HCT116 (cell line): ENCODE data around the gene COL16A1. TPM values are rescaled to one million over a fixed set of nuclear protein-coding genes. Genes with fewer than 3 reads are reported as not detected.

Experiments used
- ATAC-seq: fragments of 200-7000 bp; cut with Tn5 transposase; 2 replicates; pipeline ENCODE4 v1.9.1; 2020; ENCODE audit warnings: mild to moderate bottlenecking, moderate library complexity
- BruUV-seq: library from RNA; stranded (reverse); fragments of 400-500 nt; replicated peaks from 2 replicates; lab custom pipeline; 2021; lab: Mats Ljungman, UMichigan
- CTCF ChIA-PET: fragments of 300-600 bp; sonication (Branson Sonifier 250); formaldehyde crosslinking; loops from one replicate; lab custom pipeline; 2021; ENCODE audit warnings: antibody characterized with exemption; lab: Charles Lee
- POLR2A ChIA-PET: fragments of 300-600, 350-600 bp; sonication (Branson Sonifier 250); formaldehyde crosslinking; loops from one replicate; lab custom pipeline; 2021; ENCODE audit warnings: antibody characterized with exemption; lab: Charles Lee
- RAD21 ChIA-PET, 2 experiments: fragments of 300-600 bp; sonication (Branson Sonifier 250); formaldehyde crosslinking; loops; one replicate each; lab custom pipeline; 2023; ENCODE audit warnings: low total read pairs in 2 of 2; ENCODE audit not compliant: uncharacterized antibody in 2 of 2, unreplicated experiment in 2 of 2, low non-redundant PET in 1 of 2; lab: Charles Lee
- DNase-seq: peaks from one replicate; pipeline ENCODE4 v3.0.0-alpha.2; 2010; ENCODE audit warnings: low read depth, low spot score
- H2AFZ ChIP-seq: fragments of 200-600 bp; shearing (Covaris generic), sonication (generic); 2 replicates; pipeline ENCODE4 v1.6.1; 2017; ENCODE audit warnings: low read depth, mixed run types, mixed read lengths, antibody characterized with exemption, low read length; ENCODE audit not compliant: poor library complexity, severe bottlenecking
- H3K27ac ChIP-seq: 2 replicates; pipeline ENCODE4 v1.5.1; 2012; ENCODE audit warnings: low read depth, low read length
- H3K27me3 ChIP-seq: fragments of 200-600 bp; sonication (generic); 2 replicates; pipeline ENCODE4 v1.6.1; 2016; ENCODE audit warnings: mixed run types, low read length, mixed read lengths; ENCODE audit not compliant: insufficient read depth
- H3K36me3 ChIP-seq, 2 experiments: fragments of 200-500 bp in 1 of 2; fragments of 200-600 bp in 1 of 2; sonication (Bioruptor generic) in 1 of 2; sonication (generic) in 1 of 2; 2 replicates each; pipeline versions ENCODE4 v1.5.1 to v1.6.1; 2014 to 2016; ENCODE audit warnings: low read length in 2 of 2, inconsistent platforms in 1 of 2, mixed read lengths in 1 of 2, mixed run types in 1 of 2; ENCODE audit not compliant: insufficient read depth in 2 of 2, control insufficient read depth in 1 of 2
- H3K4me1 ChIP-seq, 2 experiments: fragments of 200-600 bp in 1 of 2; sonication (generic) in 1 of 2; 2 replicates each; pipeline versions ENCODE4 v1.5.1 to v1.6.1; 2012 to 2017; ENCODE audit warnings: low read length in 2 of 2, inconsistent platforms in 1 of 2, mild to moderate bottlenecking in 1 of 2, mixed read lengths in 1 of 2, mixed run types in 1 of 2, moderate library complexity in 1 of 2; ENCODE audit not compliant: insufficient read depth in 2 of 2, control insufficient read depth in 1 of 2
- H3K4me2 ChIP-seq: fragments of 200-600 bp; sonication (generic); 2 replicates; pipeline ENCODE4 v1.6.1; 2017; ENCODE audit warnings: mixed run types, low read length, mixed read lengths
- H3K4me3 ChIP-seq, 2 experiments: fragments of 200-600 bp in 1 of 2; sonication (generic) in 1 of 2; replicated peaks in 1 of 2; 2 replicates each; pipeline ENCODE4 v1.5.1; 2011 to 2016; ENCODE audit warnings: low read length in 2 of 2, control low read depth in 1 of 2, low read depth in 1 of 2, mild to moderate bottlenecking in 1 of 2, mixed read lengths in 1 of 2, mixed run types in 1 of 2
- H3K79me2 ChIP-seq: fragments of 200-600 bp; sonication (generic); 2 replicates; pipeline ENCODE4 v1.6.1; 2017; ENCODE audit warnings: mild to moderate bottlenecking, mixed run types, low read length, moderate library complexity, mixed read lengths; ENCODE audit not compliant: insufficient read depth
- H3K9ac ChIP-seq: fragments of 200-600 bp; sonication (generic); 2 replicates; pipeline ENCODE4 v1.6.1; 2016; ENCODE audit warnings: low read length, mixed read lengths
- H3K9me2 ChIP-seq: fragments of 200-600 bp; sonication (generic), shearing (Covaris generic); 2 replicates; pipeline ENCODE4 v1.6.1; 2017; ENCODE audit warnings: mixed run types, mild to moderate bottlenecking, moderate library complexity; ENCODE audit not compliant: insufficient read depth
- H3K9me3 ChIP-seq, 2 experiments: fragments of 200-500 bp in 1 of 2; fragments of 200-600 bp in 1 of 2; sonication (Bioruptor generic) in 1 of 2; sonication (generic) in 1 of 2; 2 replicates each; pipeline ENCODE4 v1.6.1; 2014 to 2017; ENCODE audit warnings: low read length in 2 of 2, mixed read lengths in 2 of 2, inconsistent platforms in 1 of 2, low read depth in 1 of 2, mild to moderate bottlenecking in 1 of 2, mixed run types in 1 of 2, moderate library complexity in 1 of 2; ENCODE audit not compliant: control insufficient read depth in 1 of 2, insufficient read depth in 1 of 2
- H4K20me1 ChIP-seq: fragments of 200-600 bp; sonication (generic), shearing (Covaris generic); 2 replicates; pipeline ENCODE4 v1.6.1; 2017; ENCODE audit warnings: mixed run types, mild to moderate bottlenecking, moderate library complexity; ENCODE audit not compliant: insufficient read depth
- ATF3 ChIP-seq: IDR thresholded peaks from 2 replicates; pipeline ENCODE4 v1.6.1; 2012
- CBX3 ChIP-seq: IDR thresholded peaks from 2 replicates; pipeline ENCODE4 v1.6.1; 2012; ENCODE audit warnings: low read depth
- CEBPB ChIP-seq: IDR thresholded peaks from 2 replicates; pipeline ENCODE4 v1.6.1; 2012; ENCODE audit warnings: low read depth
- CTCF ChIP-seq, 3 experiments: fragments of 200-600 bp in 1 of 3; sonication (generic) in 1 of 3; IDR thresholded peaks in 2 of 3; conservative IDR thresholded peaks in 1 of 3; 2 replicates each; pipeline ENCODE4 v1.5.1; 2012 to 2017; ENCODE audit warnings: low read depth in 2 of 3, low read length in 2 of 3, antibody characterized with exemption in 1 of 3, borderline replicate concordance in 1 of 3, control low read depth in 1 of 3, mild to moderate bottlenecking in 1 of 3, mixed read lengths in 1 of 3, mixed run types in 1 of 3, moderate library complexity in 1 of 3; ENCODE audit not compliant: insufficient read depth in 1 of 3
- EGR1 ChIP-seq: IDR thresholded peaks from 2 replicates; pipeline ENCODE4 v1.6.1; 2012; ENCODE audit warnings: low read depth
- ELF1 ChIP-seq: IDR thresholded peaks from 2 replicates; pipeline ENCODE4 v1.6.1; 2012; ENCODE audit warnings: low read depth, borderline replicate concordance
- EZH2 ChIP-seq: fragments of 200-600 bp; sonication (generic); IDR thresholded peaks from 2 replicates; pipeline ENCODE4 v1.6.1; 2017; ENCODE audit warnings: antibody characterized with exemption, mixed run types
- FOSL1 ChIP-seq: IDR thresholded peaks from 2 replicates; pipeline ENCODE4 v1.6.1; 2012; ENCODE audit warnings: low read depth
- JUND ChIP-seq: IDR thresholded peaks from 2 replicates; pipeline ENCODE4 v1.6.1; 2012
- POLR2AphosphoS5 ChIP-seq: IDR thresholded peaks from 2 replicates; pipeline ENCODE4 v1.6.1; 2011; ENCODE audit warnings: mild to moderate bottlenecking, low read depth, low read length, moderate library complexity
- RAD21 ChIP-seq: IDR thresholded peaks from 2 replicates; pipeline ENCODE4 v1.6.1; 2012; ENCODE audit warnings: low read depth, mild to moderate bottlenecking
- REST ChIP-seq: IDR thresholded peaks from 2 replicates; pipeline ENCODE4 v1.6.1; 2012; ENCODE audit warnings: low read depth
- SIN3A ChIP-seq: IDR thresholded peaks from 2 replicates; pipeline ENCODE4 v1.6.1; 2012; ENCODE audit warnings: low read depth
- SP1 ChIP-seq: IDR thresholded peaks from 2 replicates; pipeline ENCODE4 v1.6.1; 2012; ENCODE audit warnings: low read depth
- SRF ChIP-seq: IDR thresholded peaks from 2 replicates; pipeline ENCODE4 v1.6.1; 2012; ENCODE audit warnings: low read depth
- YY1 ChIP-seq: IDR thresholded peaks from 2 replicates; pipeline ENCODE4 v1.6.1; 2011; ENCODE audit warnings: low read length, low read depth, moderate library complexity, mild to moderate bottlenecking; ENCODE audit not compliant: insufficient replicate concordance; ENCODE audit errors: extremely low read depth
- ZNF274 ChIP-seq: fragments of 200-500 bp; sonication (Bioruptor generic); IDR thresholded peaks from 2 replicates; pipeline ENCODE4 v1.6.1; 2014; ENCODE audit warnings: mild to moderate bottlenecking, low read depth, low read length, inconsistent platforms
- intact Hi-C: fragments of 100-400 bp; cut with micrococcal nuclease; formaldehyde crosslinking; loops from 2 replicates; pipeline ENCODE4 v1.10.0; 2022
- total RNA-seq: library from RNA; stranded (reverse); gene quantifications from one replicate; pipeline ENCODE4 v1.2.1, GENCODE V29; 2021; ENCODE audit not compliant: unreplicated experiment

Gene COL16A1
- total RNA-seq, 1 experiment from 2014 or later = 2.2 TPM

- H3K4me2 ChIP-seq = no peak overlapping the region
- H3K27me3 ChIP-seq = no peaks in the 10 kb centered on the region
- peaks cover 8 to 37% of the 10 kb centered on the region in 2 experiments for H3K4me1 ChIP-seq
- H3K36me3 ChIP-seq = no peaks in the 10 kb centered on the region
- BruUV-seq = no TSS peak
- DNase-seq = no peak
- H3K9ac ChIP-seq = no peak overlapping the region
- no peaks in the 10 kb centered on the region for H3K79me2 ChIP-seq
- ChIA-PET POLR2A (interaction anchor here (1.2 kb wide), 1 partner anchor 10 kb away, joined by 3 read pairs; no protein-coding TSS in a partner anchor), RAD21 (no interaction called here), CTCF (no interaction called here)
- intact Hi-C loops = no loop called here
- H4K20me1 ChIP-seq = no peaks in the 10 kb centered on the region
- no peaks in the 10 kb centered on the region for H3K9me3 ChIP-seq
- no peak overlapping the region for H3K27ac ChIP-seq
- H3K4me3 ChIP-seq = no peak overlapping the region
- no peak overlapping the region for H2AFZ ChIP-seq
- no peak for ATAC-seq
- no peaks in the 10 kb centered on the region for H3K9me2 ChIP-seq
- no peak for TF ChIP-seq SP1
- no peak for TF ChIP-seq POLR2AphosphoS5
- TF ChIP-seq CBX3 = no peak
- TF ChIP-seq RAD21 = no peak
- TF ChIP-seq CTCF (IDR thresholded peaks at IDR 0.05 in 2 of 3, conservative IDR thresholded peaks at IDR 0.05 in 1 of 3; ENCODE audit: borderline replicate concordance in 1 of 3, insufficient read depth in 1 of 3, low read depth in 2 of 3, low read length in 2 of 3) = no peak
- TF ChIP-seq YY1 = no peak
- no peak for TF ChIP-seq SIN3A
- no peak for TF ChIP-seq ZNF274
- no peak for TF ChIP-seq FOSL1
- TF ChIP-seq ELF1 = no peak
- no peak for TF ChIP-seq JUND
- TF ChIP-seq EGR1 = no peak
- TF ChIP-seq REST = no peak
- no peak for TF ChIP-seq CEBPB
- TF ChIP-seq EZH2 = no peak
- TF ChIP-seq SRF = no peak
- no peak for TF ChIP-seq ATF3
Observed at GRCh38 chr1:31706384-31707058, 2.7 kb upstream of the COL16A1 start.
